ENCODE data around the gene CD300LF.

Gene CD300LF

DNA sequence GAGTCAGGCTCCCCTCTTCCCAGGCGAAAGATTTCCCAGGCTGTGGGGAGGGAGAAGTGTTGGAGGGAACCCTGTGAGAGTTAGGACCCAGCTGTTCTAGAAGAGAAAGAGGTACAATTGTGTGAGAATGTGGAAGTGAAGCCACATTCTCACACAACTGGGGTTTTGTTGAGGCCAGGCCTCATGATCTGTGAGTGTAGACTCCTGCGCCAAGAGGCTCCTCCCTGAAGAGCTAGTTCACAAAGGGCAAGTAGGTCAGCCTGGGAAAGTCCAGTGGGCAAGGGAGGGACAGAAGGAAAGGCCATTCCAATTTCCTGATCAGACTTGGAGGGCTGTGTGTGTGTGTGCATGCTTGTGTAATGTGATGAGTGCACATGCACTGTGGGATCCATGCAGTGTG lies 15.2 kb downstream of the CD300LF start:
- H3K9me2 ChIP-seq (ENCODE audit: low read depth, low read length) = no peaks in the 10 kb centered on the region
- H2AFZ ChIP-seq (ENCODE audit: low read length) = no peak overlapping the region
- no peaks in the 10 kb centered on the region for H3K4me1 ChIP-seq (ENCODE audit: insufficient read depth, low read length, severe bottlenecking)
- H3K4me2 ChIP-seq (ENCODE audit: low read length) = no peak overlapping the region
- no peak overlapping the region for H3K27ac ChIP-seq (ENCODE audit: low read depth, low read length, poor library complexity, severe bottlenecking)
- H3K4me3 ChIP-seq (ENCODE audit: low read depth, low read length, poor library complexity, severe bottlenecking) = no peak overlapping the region
- TF ChIP-seq, protein P1, sequence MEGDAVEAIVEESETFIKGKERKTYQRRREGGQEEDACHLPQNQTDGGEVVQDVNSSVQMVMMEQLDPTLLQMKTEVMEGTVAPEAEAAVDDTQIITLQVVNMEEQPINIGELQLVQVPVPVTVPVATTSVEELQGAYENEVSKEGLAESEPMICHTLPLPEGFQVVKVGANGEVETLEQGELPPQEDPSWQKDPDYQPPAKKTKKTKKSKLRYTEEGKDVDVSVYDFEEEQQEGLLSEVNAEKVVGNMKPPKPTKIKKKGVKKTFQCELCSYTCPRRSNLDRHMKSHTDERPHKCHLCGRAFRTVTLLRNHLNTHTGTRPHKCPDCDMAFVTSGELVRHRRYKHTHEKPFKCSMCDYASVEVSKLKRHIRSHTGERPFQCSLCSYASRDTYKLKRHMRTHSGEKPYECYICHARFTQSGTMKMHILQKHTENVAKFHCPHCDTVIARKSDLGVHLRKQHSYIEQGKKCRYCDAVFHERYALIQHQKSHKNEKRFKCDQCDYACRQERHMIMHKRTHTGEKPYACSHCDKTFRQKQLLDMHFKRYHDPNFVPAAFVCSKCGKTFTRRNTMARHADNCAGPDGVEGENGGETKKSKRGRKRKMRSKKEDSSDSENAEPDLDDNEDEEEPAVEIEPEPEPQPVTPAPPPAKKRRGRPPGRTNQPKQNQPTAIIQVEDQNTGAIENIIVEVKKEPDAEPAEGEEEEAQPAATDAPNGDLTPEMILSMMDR (IDR thresholded peaks at IDR 0.05; ENCODE audit: low read length) = no peak
- no peak for TF ChIP-seq EZH2 (IDR thresholded peaks at IDR 0.05; ENCODE audit: borderline replicate concordance, low read length)
- H3K79me2 ChIP-seq (ENCODE audit: insufficient read depth, low read length) = no peaks in the 10 kb centered on the region
- H3K9me3 ChIP-seq (ENCODE audit: low read length) = no peaks in the 10 kb centered on the region
- H3K36me3 ChIP-seq (ENCODE audit: insufficient read depth, low read length) = no peaks in the 10 kb centered on the region
- H3K27me3 ChIP-seq (ENCODE audit: insufficient read depth, low read length) = 0 out of 2 replicates have a peak, but pooled peaks cover 6% of the 10 kb centered on the region
- H3F3A ChIP-seq (ENCODE audit: insufficient read depth, low read length) = no peaks in the 10 kb centered on the region
- no peaks in the 10 kb centered on the region for H4K20me1 ChIP-seq (ENCODE audit: insufficient read depth, low read length)
- no peak overlapping the region for H3K9ac ChIP-seq (ENCODE audit: low read length)

DNA sequence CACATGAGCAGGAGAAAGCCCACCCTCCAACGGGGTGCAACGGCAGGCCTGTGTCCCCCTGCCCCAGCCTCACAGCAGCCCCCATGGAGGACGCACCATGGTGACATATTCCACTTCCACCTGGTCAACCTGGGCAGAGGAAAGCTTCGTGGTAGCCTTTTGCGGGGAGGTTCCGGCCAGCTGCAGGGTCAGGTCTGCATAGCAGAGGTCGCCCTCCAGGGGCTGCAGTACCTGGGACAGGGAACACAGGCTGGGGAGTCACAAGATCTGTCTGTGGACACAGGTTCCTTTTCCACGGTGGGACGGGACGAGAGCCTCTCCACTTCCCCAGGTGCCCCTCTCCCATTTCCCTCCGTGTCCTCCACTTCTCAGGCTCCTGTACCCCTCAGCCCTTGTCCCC lies 17.1 kb downstream of the CD300LF start:
- H3K79me2 ChIP-seq (ENCODE audit: insufficient read depth, low read length) = no peaks in the 10 kb centered on the region
- TF ChIP-seq, protein P1 (IDR thresholded peaks at IDR 0.05; ENCODE audit: low read length) = no peak
- no peaks in the 10 kb centered on the region for H3K4me1 ChIP-seq (ENCODE audit: insufficient read depth, low read length, severe bottlenecking)
- no peaks in the 10 kb centered on the region for H3F3A ChIP-seq (ENCODE audit: insufficient read depth, low read length)
- no peak overlapping the region for H3K9ac ChIP-seq (ENCODE audit: low read length)
- H3K4me3 ChIP-seq (ENCODE audit: low read depth, low read length, poor library complexity, severe bottlenecking) = no peak overlapping the region
- no peak overlapping the region for H3K27ac ChIP-seq (ENCODE audit: low read depth, low read length, poor library complexity, severe bottlenecking)
- no peaks in the 10 kb centered on the region for H3K36me3 ChIP-seq (ENCODE audit: insufficient read depth, low read length)
- no peak overlapping the region for H2AFZ ChIP-seq (ENCODE audit: low read length)
- H3K4me2 ChIP-seq (ENCODE audit: low read length) = no peak overlapping the region
- no peaks in the 10 kb centered on the region for H3K9me2 ChIP-seq (ENCODE audit: low read depth, low read length)
- H3K9me3 ChIP-seq (ENCODE audit: low read length) = no peaks in the 10 kb centered on the region
- H3K27me3 ChIP-seq (ENCODE audit: insufficient read depth, low read length) = 0 out of 2 replicates have a peak, but pooled peaks cover 6% of the 10 kb centered on the region
- no peaks in the 10 kb centered on the region for H4K20me1 ChIP-seq (ENCODE audit: insufficient read depth, low read length)

DNA sequence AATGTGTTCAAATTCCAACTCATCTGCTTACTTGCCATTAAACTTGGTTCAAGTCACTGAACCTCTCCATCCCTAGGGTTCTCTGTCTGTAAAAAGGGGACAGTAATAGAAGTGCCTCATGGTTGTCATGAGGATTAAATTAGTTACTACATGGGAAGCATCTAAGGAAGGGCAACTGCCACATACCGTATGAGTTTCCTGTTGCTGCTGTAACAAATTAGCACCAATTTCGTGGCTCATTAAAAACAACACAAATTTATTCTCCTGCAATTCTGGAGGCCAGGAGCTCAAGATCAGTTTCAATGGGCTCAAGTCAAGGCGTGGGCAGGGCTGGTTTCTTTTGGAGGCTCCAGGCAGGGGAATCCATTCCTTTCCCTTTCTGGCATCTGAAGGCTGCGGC lies 18.6 kb downstream of the CD300LF start:
- H3K4me3 ChIP-seq (ENCODE audit: low read depth, low read length, poor library complexity, severe bottlenecking) = no peak overlapping the region
- no peaks in the 10 kb centered on the region for H3K9me2 ChIP-seq (ENCODE audit: low read depth, low read length)
- H3K9me3 ChIP-seq (ENCODE audit: low read length) = no peaks in the 10 kb centered on the region
- no peaks in the 10 kb centered on the region for H4K20me1 ChIP-seq (ENCODE audit: insufficient read depth, low read length)
- H3K4me2 ChIP-seq (ENCODE audit: low read length) = no peak overlapping the region
- H2AFZ ChIP-seq (ENCODE audit: low read length) = no peak overlapping the region
- H3K27ac ChIP-seq (ENCODE audit: low read depth, low read length, poor library complexity, severe bottlenecking) = no peak overlapping the region
- no peaks in the 10 kb centered on the region for H3K79me2 ChIP-seq (ENCODE audit: insufficient read depth, low read length)
- H3K27me3 ChIP-seq (ENCODE audit: insufficient read depth, low read length) = 0 out of 2 replicates have a peak, but pooled peaks cover 6% of the 10 kb centered on the region
- no peak overlapping the region for H3K9ac ChIP-seq (ENCODE audit: low read length)
- no peaks in the 10 kb centered on the region for H3F3A ChIP-seq (ENCODE audit: insufficient read depth, low read length)
- TF ChIP-seq EZH2 (IDR thresholded peaks at IDR 0.05; ENCODE audit: borderline replicate concordance, low read length) = no peak
- TF ChIP-seq, protein P1 (IDR thresholded peaks at IDR 0.05; ENCODE audit: low read length) = no peak
- H3K36me3 ChIP-seq (ENCODE audit: insufficient read depth, low read length) = no peaks in the 10 kb centered on the region
- H3K4me1 ChIP-seq (ENCODE audit: insufficient read depth, low read length, severe bottlenecking) = no peaks in the 10 kb centered on the region

Data from OCI-LY1 (cell line).